Osteocyte (in vitro differentiated cells): ENCODE measurements around the gene CACNA1D. TPM values are rescaled to one million over a fixed set of nuclear protein-coding genes. Genes with fewer than 3 reads are reported as not detected.

Source experiments
- DNase-seq: peaks from one replicate; pipeline ENCODE4 v3.0.0; 2021; ENCODE audit warnings: mixed read lengths; ENCODE audit not compliant: unreplicated experiment; ENCODE audit errors: extremely low spot score
- H3K27ac Mint-ChIP-seq: one replicate; pipeline ENCODE4 v1.8.0; 2021; ENCODE audit warnings: mild to moderate bottlenecking, mixed read lengths; ENCODE audit not compliant: unreplicated experiment
- H3K27me3 Mint-ChIP-seq: one replicate; pipeline ENCODE4 v1.8.0; 2021; ENCODE audit warnings: mixed read lengths; ENCODE audit not compliant: unreplicated experiment
- H3K36me3 Mint-ChIP-seq: one replicate; pipeline ENCODE4 v1.8.0; 2021; ENCODE audit warnings: mixed read lengths; ENCODE audit not compliant: unreplicated experiment
- H3K4me1 Mint-ChIP-seq: one replicate; pipeline ENCODE4 v1.8.0; 2021; ENCODE audit warnings: mixed read lengths; ENCODE audit not compliant: unreplicated experiment
- H3K4me3 Mint-ChIP-seq: one replicate; pipeline ENCODE4 v1.8.0; 2021; ENCODE audit warnings: mild to moderate bottlenecking, moderate library complexity, mixed read lengths; ENCODE audit not compliant: unreplicated experiment
- H3K9me3 Mint-ChIP-seq: one replicate; pipeline ENCODE4 v1.8.0; 2021; ENCODE audit warnings: mixed read lengths; ENCODE audit not compliant: unreplicated experiment
- CTCF ChIP-seq: fragments of 200-600 bp; sonication (generic); IDR thresholded peaks from 2 replicates; pipeline ENCODE4 v1.5.0; 2021; ENCODE audit warnings: antibody characterized with exemption, mild to moderate bottlenecking, moderate library complexity
- total RNA-seq: library from RNA; stranded (reverse); gene quantifications from 2 replicates; pipeline ENCODE4 v1.2.1, GENCODE V29; 2021

The CACNA1D gene
- total RNA-seq, 1 donor from 2014 or later: 0.48 TPM

- peaks cover 26% of the 10 kb centered on the region for H3K27me3 Mint-ChIP-seq
- H3K4me1 Mint-ChIP-seq: peaks cover 2% of the 10 kb centered on the region
- DNase-seq: no peak
- no peak overlapping the region for H3K4me3 Mint-ChIP-seq
- H3K9me3 Mint-ChIP-seq: no peaks in the 10 kb centered on the region
- no peak for TF ChIP-seq CTCF
- H3K36me3 Mint-ChIP-seq: no peaks in the 10 kb centered on the region
- H3K27ac Mint-ChIP-seq: no peak overlapping the region
These were observed 211.4 kb downstream of the CACNA1D start for GRCh38 chr3:53705774-53706173.

- peaks cover 2% of the 10 kb centered on the region for H3K4me1 Mint-ChIP-seq
- H3K9me3 Mint-ChIP-seq: no peaks in the 10 kb centered on the region
- TF ChIP-seq CTCF: no peak
- H3K27ac Mint-ChIP-seq: no peak overlapping the region
- H3K4me3 Mint-ChIP-seq: no peak overlapping the region
- H3K36me3 Mint-ChIP-seq: no peaks in the 10 kb centered on the region
- no peak for DNase-seq
- peaks cover 26% of the 10 kb centered on the region for H3K27me3 Mint-ChIP-seq
These were observed 212.8 kb downstream of the CACNA1D start for GRCh38 chr3:53707222-53707621.

- H3K27ac Mint-ChIP-seq: no peak overlapping the region
- peaks cover 2% of the 10 kb centered on the region for H3K4me1 Mint-ChIP-seq
- H3K27me3 Mint-ChIP-seq: peaks cover 26% of the 10 kb centered on the region
- no peak for TF ChIP-seq CTCF
- H3K4me3 Mint-ChIP-seq: no peak overlapping the region
- no peaks in the 10 kb centered on the region for H3K36me3 Mint-ChIP-seq
- H3K9me3 Mint-ChIP-seq: no peaks in the 10 kb centered on the region
- DNase-seq: peak; percentile 77
These were observed 213.7 kb downstream of the CACNA1D start for GRCh38 chr3:53708001-53708621.

- Mint-ChIP-seq H3K27me3 (peaks cover 26% of the 10 kb centered on the region), H3K4me3 (no peak overlapping the region), H3K36me3 (no peaks in the 10 kb centered on the region), H3K27ac (no peak overlapping the region), H3K9me3 (no peaks in the 10 kb centered on the region), H3K4me1 (peaks cover 2% of the 10 kb centered on the region)
- no peak for TF ChIP-seq CTCF
- DNase-seq: peak; percentile 42
These were observed 214.8 kb downstream of the CACNA1D start for GRCh38 chr3:53709256-53709655.

GRCh38 chr3:53709860-53710674 is 215.7 kb downstream of the CACNA1D start:
- no peak overlapping the region for H3K4me3 Mint-ChIP-seq
- no peaks in the 10 kb centered on the region for H3K36me3 Mint-ChIP-seq
- H3K27me3 Mint-ChIP-seq: peaks cover 24% of the 10 kb centered on the region
- no peaks in the 10 kb centered on the region for H3K9me3 Mint-ChIP-seq
- TF ChIP-seq CTCF: peak; percentile 87
- DNase-seq: peak; percentile 89
- peaks cover 2% of the 10 kb centered on the region for H3K4me1 Mint-ChIP-seq
- no peak overlapping the region for H3K27ac Mint-ChIP-seq
